Spleen (tissue), 7 donors: Measurements from ENCODE around the gene AFAP1.

ENCODE experiments used
- POLR2A ChIP-seq, 3 donors: fragments of 450-650 bp; IDR thresholded peaks; one replicate each; pipeline ENCODE4 v1.5.1; 2017; ENCODE audit warnings: antibody characterized with exemption in 3 of 3, mild to moderate bottlenecking in 1 of 3
- POLR2AphosphoS5 ChIP-seq, 3 donors: sonication (generic); formaldehyde crosslinking; IDR thresholded peaks; one replicate each; pipeline ENCODE4 v1.5.1; 2017; ENCODE audit warnings: antibody characterized with exemption in 3 of 3
- TF ChIP-seq, protein P1 (sequence below), 11 experiments: fragments of 200-600 bp in 7 of 11; fragments of 450-650 bp in 4 of 11; sonication (generic) in 4 of 11; IDR thresholded peaks in 8 of 11; conservative IDR thresholded peaks in 3 of 11; 1 replicate in 7 of 11; 2 replicates in 4 of 11; pipeline versions ENCODE4 v1.4.0 to v1.8.0; 2016 to 2021; ENCODE audit warnings: antibody characterized with exemption in 11 of 11, inconsistent platforms in 4 of 11, mild to moderate bottlenecking in 1 of 11
- donor health status: DM: no; HTN: no; CAD: no; lungs with moderate emphysema.
- donor health status: DM: no; HTN: no; CAD: no.
- donor health status: DM: no; HTN: no; CAD: no.

DNA sequence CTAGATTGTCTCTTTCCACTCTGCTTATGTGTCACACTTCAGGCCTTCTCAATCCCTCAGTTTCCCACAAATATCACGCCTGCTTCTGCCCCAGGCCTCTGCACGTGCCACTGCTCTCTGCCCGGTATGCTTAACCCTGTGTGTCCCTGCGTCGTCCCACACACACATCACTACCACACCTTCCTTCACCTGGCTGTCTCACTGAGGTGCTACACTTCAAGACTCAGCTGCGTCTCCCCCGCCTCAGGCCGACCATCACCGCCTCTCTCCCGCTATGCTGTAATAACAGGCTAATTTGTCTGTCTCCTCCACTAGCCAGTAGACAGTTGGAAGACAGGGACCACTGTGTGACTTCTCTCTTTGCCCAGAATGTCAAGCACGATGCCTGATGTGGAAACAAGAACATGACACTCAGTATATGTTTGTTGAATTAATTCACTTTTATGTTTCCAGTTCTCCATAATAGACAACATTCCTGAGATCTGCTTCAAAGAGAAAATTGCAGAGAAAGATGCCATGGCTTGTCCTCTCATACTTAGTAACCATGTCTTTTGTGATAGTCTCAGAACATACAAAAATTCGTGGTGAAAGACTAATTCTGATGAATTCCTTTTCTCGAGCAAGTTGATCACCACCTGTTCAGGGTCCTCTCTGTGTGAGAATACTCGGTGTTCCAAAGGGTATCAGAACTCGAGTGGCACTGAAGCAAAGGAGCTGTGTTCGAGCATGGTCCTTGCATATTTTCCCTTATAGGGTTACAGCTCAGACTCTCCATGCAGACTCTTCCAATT, 54.2 kb downstream of the AFAP1 start:
- TF ChIP-seq POLR2A (IDR thresholded peaks at IDR 0.05): no peak
- TF ChIP-seq, protein P1, sequence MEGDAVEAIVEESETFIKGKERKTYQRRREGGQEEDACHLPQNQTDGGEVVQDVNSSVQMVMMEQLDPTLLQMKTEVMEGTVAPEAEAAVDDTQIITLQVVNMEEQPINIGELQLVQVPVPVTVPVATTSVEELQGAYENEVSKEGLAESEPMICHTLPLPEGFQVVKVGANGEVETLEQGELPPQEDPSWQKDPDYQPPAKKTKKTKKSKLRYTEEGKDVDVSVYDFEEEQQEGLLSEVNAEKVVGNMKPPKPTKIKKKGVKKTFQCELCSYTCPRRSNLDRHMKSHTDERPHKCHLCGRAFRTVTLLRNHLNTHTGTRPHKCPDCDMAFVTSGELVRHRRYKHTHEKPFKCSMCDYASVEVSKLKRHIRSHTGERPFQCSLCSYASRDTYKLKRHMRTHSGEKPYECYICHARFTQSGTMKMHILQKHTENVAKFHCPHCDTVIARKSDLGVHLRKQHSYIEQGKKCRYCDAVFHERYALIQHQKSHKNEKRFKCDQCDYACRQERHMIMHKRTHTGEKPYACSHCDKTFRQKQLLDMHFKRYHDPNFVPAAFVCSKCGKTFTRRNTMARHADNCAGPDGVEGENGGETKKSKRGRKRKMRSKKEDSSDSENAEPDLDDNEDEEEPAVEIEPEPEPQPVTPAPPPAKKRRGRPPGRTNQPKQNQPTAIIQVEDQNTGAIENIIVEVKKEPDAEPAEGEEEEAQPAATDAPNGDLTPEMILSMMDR (IDR thresholded peaks at IDR 0.05 in 8 of 11, conservative IDR thresholded peaks at IDR 0.05 in 3 of 11): no peak
- no peak for TF ChIP-seq POLR2AphosphoS5 (IDR thresholded peaks at IDR 0.05)
